Left forelimb (tissue), 1 donor: ENCODE results near the gene UBE2N.

Experiments
- DNase-seq: peaks from one replicate; pipeline ENCODE4 v3.0.0-alpha.2; 2018; ENCODE audit warnings: low spot score

The UBE2N gene

GRCh38 chr12:93379981-93380361, 61.8 kb downstream of the UBE2N start:
- DNase-seq, result no peak

GRCh38 chr12:93379326-93379980, 62.3 kb downstream of the UBE2N start:
- DNase-seq, result no peak

- no peak for DNase-seq
These were observed 62.8 kb downstream of the UBE2N start for GRCh38 chr12:93378998-93379325.

GRCh38 chr12:93378196-93378997, 63.4 kb downstream of the UBE2N start:
- DNase-seq, result peak; percentile 77

- peak; percentile 99 for DNase-seq
These were observed 64.2 kb downstream of the UBE2N start, which contains the start of gene NUDT4 for GRCh38 chr12:93377252-93378195. Gene NUDT4 (plus strand): TSS chr12:93377925. CDS start chr12:93378323, 398 bp downstream.

- DNase-seq, result no peak
These were observed 65.1 kb downstream of the UBE2N start for GRCh38 chr12:93376436-93377251.

- DNase-seq, result no peak
These were observed 65.8 kb downstream of the UBE2N start for GRCh38 chr12:93375906-93376305.

GRCh38 chr12:93373961-93374656, 67.6 kb downstream of the UBE2N start:
- no peak for DNase-seq

GRCh38 chr12:93370947-93371346, 70.8 kb downstream of the UBE2N start:
- DNase-seq, result no peak

GRCh38 chr12:93369505-93369904, 72.2 kb downstream of the UBE2N start:
- no peak for DNase-seq

GRCh38 chr12:93368766-93369165, 73.0 kb downstream of the UBE2N start:
- DNase-seq, result no peak

- no peak for DNase-seq
These were observed 75.3 kb downstream of the UBE2N start for GRCh38 chr12:93366422-93366821.

GRCh38 chr12:93365616-93366405, 75.9 kb downstream of the UBE2N start:
- no peak for DNase-seq

GRCh38 chr12:93363841-93364297, 77.9 kb downstream of the UBE2N start:
- no peak for DNase-seq

- no peak for DNase-seq
These were observed 80.4 kb downstream of the UBE2N start for GRCh38 chr12:93361151-93361919.

GRCh38 chr12:93360688-93361087, 81.1 kb downstream of the UBE2N start:
- no peak for DNase-seq

GRCh38 chr12:93358821-93359220, 82.9 kb downstream of the UBE2N start:
- no peak for DNase-seq

- no peak for DNase-seq
These were observed 83.7 kb downstream of the UBE2N start for GRCh38 chr12:93358058-93358457.

GRCh38 chr12:93356214-93356613, 85.5 kb downstream of the UBE2N start:
- no peak for DNase-seq
